ENCODE data around the gene ARHGAP22. TPM values are rescaled to one million over a fixed set of nuclear protein-coding genes. Genes with fewer than 3 reads are reported as not detected.

Gene ARHGAP22
- total RNA-seq, 1 experiment from 2014 or later: 1.8 TPM

GRCh38 chr10:48517911-48518811 is 86.7 kb downstream of the ARHGAP22 start:
- CTCF ChIA-PET: no interaction called here

GRCh38 chr10:48517482-48517881 is 87.4 kb downstream of the ARHGAP22 start:
- Histone ChIP-seq H3K4me1 (ENCODE audit: control insufficient read depth, insufficient read depth, low read length) (no peaks in the 10 kb centered on the region), H3K27ac (ENCODE audit: low read length) (no peak overlapping the region), H3K4me3 (ENCODE audit: low read depth in 2 of 2, low read length in 2 of 2) (no peak overlapping the region), H3K9me3 (ENCODE audit: control insufficient read depth, insufficient read depth, low read depth, low read length) (peaks cover 9% of the 10 kb centered on the region; the same call in 1 of the 2 replicates), H3K36me3 (ENCODE audit: control insufficient read depth, insufficient read depth, low read length) (no peaks in the 10 kb centered on the region), H3K27me3 (ENCODE audit: control insufficient read depth, insufficient read depth, low read length) (peaks cover 4% of the 10 kb centered on the region; the same call in 1 of the 2 replicates)
- no TSS peak for BruUV-seq (replicated peaks)
- DNase-seq (ENCODE audit: low read depth, low spot score) (no peak), ATAC-seq (no peak)
- intact Hi-C loops (cut with micrococcal nuclease; ENCODE audit: unreplicated experiment) (no loop called here), in situ Hi-C loops (cut with HindIII; ENCODE audit: low pct_unique_long_range_greater_than_20kb, low sequenced_read_pairs) (no loop called here)
- CTCF ChIA-PET: no interaction called here
- POLR2A ChIA-PET: no interaction called here
- TF ChIP-seq CTCF (IDR thresholded peaks at IDR 0.05) (no peak), POLR2AphosphoS5 (IDR thresholded peaks at IDR 0.05; ENCODE audit: low read depth, low read length) (no peak), SIN3A (IDR thresholded peaks at IDR 0.05; ENCODE audit: borderline replicate concordance, insufficient read depth, low read depth, low read length) (no peak), TCF7L2 (IDR thresholded peaks at IDR 0.05; ENCODE audit: low read depth, low read length) (no peak)

More at GRCh38 chr10:48517911-48518811, 86.7 kb downstream of the ARHGAP22 start:
- H3K4me3 ChIP-seq (ENCODE audit: low read depth in 2 of 2, low read length in 2 of 2): no peak overlapping the region
- intact Hi-C loops (cut with micrococcal nuclease; ENCODE audit: unreplicated experiment) (no loop called here), in situ Hi-C loops (cut with HindIII; ENCODE audit: low pct_unique_long_range_greater_than_20kb, low sequenced_read_pairs) (no loop called here)
- DNase-seq (ENCODE audit: low read depth, low spot score) (no peak), ATAC-seq (0 out of 2 replicates have a peak, but pooled peaks have one; percentile 48)
- BruUV-seq (replicated peaks): no TSS peak
- H3K27ac ChIP-seq (ENCODE audit: low read length): no peak overlapping the region
- peaks cover 9% of the 10 kb centered on the region; the same call in 1 of the 2 replicates for H3K9me3 ChIP-seq (ENCODE audit: control insufficient read depth, insufficient read depth, low read depth, low read length)
- POLR2A ChIA-PET: no interaction called here
- H3K36me3 ChIP-seq (ENCODE audit: control insufficient read depth, insufficient read depth, low read length): no peaks in the 10 kb centered on the region; the same call in 1 of the 2 replicates
- peaks cover 10% of the 10 kb centered on the region for H3K27me3 ChIP-seq (ENCODE audit: control insufficient read depth, insufficient read depth, low read length)
- TF ChIP-seq CTCF (IDR thresholded peaks at IDR 0.05) (no peak), SIN3A (IDR thresholded peaks at IDR 0.05; ENCODE audit: borderline replicate concordance, insufficient read depth, low read depth, low read length) (no peak), TCF7L2 (IDR thresholded peaks at IDR 0.05; ENCODE audit: low read depth, low read length) (no peak), POLR2AphosphoS5 (IDR thresholded peaks at IDR 0.05; ENCODE audit: low read depth, low read length) (no peak), REST (IDR thresholded peaks at IDR 0.05; ENCODE audit: insufficient read depth in 1 of 2, low read depth in 2 of 2, low read length in 1 of 2) (no peak)
- H3K4me1 ChIP-seq (ENCODE audit: control insufficient read depth, insufficient read depth, low read length): 0 out of 2 replicates have a peak, but pooled peaks cover 3% of the 10 kb centered on the region
